Stimulated activated CD4-positive, alpha-beta T cell treated with anti-CD3 and anti-CD28 coated beads, Interleukin-4, amount 100 ng/mL, for 24 hours (primary cell): Measurements from ENCODE around the gene SP7.
"Not testable (repeated sequence)": the region's sequence is repeated elsewhere in the genome, so short reads cannot be mapped to it uniquely, and the experiment has no call there.

Experiments used
- DNase-seq: peaks from one replicate; pipeline ENCODE4 v3.0.0-alpha.2; 2020

The SP7 gene

GRCh38 chr12:53313996-53314395, 22.2 kb downstream of the SP7 start:
- DNase-seq = no peak

DNA sequence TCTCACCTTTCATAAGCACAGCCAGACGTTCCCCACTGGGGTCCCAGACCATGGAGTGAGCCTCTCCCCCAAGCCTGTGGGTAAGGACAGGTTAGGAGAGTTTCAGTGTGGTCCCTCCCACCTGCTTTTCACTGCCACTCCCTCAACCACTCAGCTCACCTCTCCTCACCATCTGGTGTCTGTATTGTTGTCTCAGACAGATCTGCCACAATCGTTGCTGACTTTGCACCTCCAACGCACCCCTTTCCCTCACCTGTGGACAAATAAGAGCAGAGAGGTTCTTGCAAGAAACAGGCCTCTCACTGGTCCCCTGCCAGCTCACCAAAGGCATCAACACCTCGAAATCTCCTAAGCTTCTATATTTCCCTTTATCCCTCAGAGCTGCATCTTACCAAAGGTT, 27.9 kb downstream of the SP7 start:
- DNase-seq = no peak

GRCh38 chr12:53306826-53307225, 29.3 kb downstream of the SP7 start:
- no peak for DNase-seq

- no peak for DNase-seq
These were observed 33.3 kb downstream of the SP7 start for GRCh38 chr12:53302903-53303302.

- peak; percentile 44 for DNase-seq
These were observed 36.0 kb downstream of the SP7 start for GRCh38 chr12:53300187-53300586.

DNA sequence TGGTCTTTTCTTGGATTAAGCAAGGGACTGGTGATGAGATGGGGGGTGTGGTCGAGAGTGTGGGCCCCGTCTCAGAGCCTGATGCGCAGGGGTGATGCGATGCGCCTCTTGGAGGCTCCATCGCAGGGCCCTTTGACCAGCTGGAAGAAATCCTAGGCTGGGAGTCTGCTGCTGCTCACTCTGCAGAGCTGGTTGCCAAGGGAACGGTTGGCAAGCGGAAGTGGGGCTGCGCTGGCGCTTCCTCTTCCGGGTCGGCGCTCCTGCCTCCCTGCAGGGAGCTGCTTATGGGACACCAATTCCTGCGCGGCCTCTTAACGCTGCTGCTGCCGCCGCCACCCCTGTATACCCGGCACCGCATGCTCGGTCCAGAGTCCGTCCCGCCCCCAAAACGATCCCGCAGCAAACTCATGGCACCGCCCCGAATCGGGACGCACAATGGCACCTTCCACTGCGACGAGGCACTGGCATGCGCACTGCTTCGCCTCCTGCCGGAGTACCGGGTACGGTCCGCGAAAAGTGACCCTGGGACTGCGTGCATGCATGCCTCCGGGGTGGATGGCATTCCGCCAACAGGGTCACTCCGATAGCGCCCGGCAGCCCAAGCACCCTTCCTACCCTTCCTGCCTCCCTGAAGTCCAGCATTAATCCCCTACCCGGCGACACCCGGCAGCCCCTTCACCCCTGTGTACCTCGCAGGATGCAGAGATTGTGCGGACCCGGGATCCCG, 36.5 kb downstream of the SP7 start, which contains the start of gene MYG1:
Gene MYG1 (plus strand): TSS at position 242 of the 727 bp plus-strand sequence. CDS start 43 bp downstream, at position 285.
- DNase-seq = peak; percentile 86

DNA sequence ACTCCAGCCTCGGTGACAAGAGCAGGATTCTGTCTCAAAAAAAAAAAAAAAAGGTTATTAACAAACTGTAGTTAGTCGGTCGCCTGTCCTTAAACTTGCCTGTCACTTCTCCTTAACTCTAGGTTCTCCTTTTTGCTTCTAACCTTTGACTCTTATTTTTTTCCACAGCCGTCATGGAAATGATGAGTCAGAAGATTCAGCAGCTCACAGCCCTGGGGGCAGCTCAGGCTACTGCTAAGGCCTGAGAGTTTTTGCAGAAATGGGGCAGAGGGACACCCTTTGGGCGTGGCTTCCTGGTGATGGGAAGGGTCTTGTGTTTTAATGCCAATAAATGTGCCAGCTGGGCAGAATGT, 37.1 kb downstream of the SP7 start:
- DNase-seq = peak; percentile 56

DNA sequence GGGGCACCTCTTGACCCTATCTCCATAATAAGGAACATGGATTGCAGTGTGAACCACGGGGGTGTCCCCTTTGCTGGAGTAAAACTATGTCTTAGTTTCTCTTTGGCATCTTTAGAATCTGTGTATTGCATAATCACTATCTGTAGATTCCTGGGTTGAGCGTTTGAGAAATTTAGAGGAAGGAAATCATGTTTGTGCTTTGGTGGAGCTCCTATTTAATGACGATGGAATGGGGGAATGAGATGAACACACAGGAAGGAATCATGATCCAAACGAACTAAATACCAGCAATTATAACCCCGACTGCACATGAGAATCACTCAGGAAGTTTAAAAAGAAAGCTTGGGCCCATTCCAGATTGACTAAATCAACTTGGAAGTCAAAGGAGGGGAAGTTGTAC, 38.0 kb downstream of the SP7 start:
- no peak for DNase-seq

- not testable (repeated sequence) for DNase-seq
These were observed 39.0 kb downstream of the SP7 start for GRCh38 chr12:53297106-53297505.

DNA sequence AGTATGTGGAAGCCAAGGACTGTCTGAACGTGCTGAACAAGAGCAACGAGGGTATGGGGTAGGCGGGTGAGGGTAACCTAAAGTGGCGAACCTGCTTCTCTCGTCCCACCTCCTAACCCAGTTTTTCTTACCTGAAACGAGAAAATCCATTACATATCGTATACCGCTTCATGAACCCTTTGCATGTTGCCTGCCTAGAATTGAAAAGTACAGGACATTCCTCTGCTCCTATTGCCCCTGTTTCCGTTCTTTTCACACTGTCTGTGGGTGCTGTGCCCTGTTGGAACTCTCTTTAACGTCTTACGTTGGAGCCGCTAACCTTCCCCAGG, 40.3 kb downstream of the SP7 start:
- no peak for DNase-seq

GRCh38 chr12:53295070-53295890, 40.9 kb downstream of the SP7 start, which contains the start of gene PFDN5:
TSS of gene PFDN5 (plus strand) at chr12:53295542. CDS start at chr12:53295568, 26 bp downstream.
- DNase-seq = peak; percentile 88

- DNase-seq = no peak
These were observed 43.7 kb downstream of the SP7 start for GRCh38 chr12:53292426-53292825.

- DNase-seq = no peak
These were observed 45.5 kb downstream of the SP7 start for GRCh38 chr12:53290661-53291060.

GRCh38 chr12:53289891-53290290, 46.3 kb downstream of the SP7 start:
- no peak for DNase-seq

GRCh38 chr12:53288322-53288721, 47.8 kb downstream of the SP7 start:
- no peak for DNase-seq

DNA sequence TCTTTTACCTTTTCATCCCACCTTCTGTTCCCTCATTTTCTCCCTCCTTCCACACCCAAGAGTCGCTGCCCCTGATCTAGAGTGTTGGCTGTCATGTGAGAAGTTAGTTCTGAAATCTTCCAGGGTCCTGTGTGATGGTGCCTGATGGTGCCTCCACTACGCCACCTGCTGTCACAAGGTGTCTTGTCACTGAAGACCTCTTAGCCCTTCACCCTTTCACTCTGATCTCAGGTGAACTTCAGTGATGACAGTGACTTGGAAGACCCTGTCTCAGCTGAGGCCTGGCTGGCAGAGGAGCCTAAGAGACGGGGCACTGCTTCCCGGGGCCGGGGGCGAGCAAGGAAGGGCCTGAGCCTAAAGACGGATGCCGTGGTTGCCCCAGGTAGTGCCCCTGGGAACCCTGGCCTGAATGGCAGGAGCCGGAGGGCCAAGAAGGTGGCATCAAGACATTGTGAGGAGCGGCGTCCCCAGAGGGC, 48.4 kb downstream of the SP7 start:
- peak; percentile 80 for DNase-seq

DNA sequence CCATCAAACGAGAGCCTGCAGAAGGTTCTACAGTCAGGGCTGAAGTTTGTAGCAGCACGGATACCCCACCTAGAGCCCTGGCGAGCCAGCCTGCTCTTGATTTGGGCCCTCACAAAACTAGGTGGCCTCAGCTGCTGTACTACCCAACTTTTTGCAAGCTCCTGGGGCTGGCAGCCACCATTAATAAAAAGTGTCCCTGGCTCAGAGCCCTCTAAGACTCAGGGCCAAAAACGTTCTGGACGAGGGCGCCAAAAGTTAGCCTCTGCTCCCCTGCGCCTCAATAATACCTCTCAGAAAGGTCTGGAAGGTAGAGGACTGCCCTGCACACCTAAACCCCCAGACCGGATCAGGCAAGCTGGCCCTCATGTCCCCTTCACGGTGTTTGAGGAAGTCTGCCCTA, 49.7 kb downstream of the SP7 start:
- no peak for DNase-seq

- no peak for DNase-seq
These were observed 56.2 kb downstream of the SP7 start for GRCh38 chr12:53279888-53280498.

GRCh38 chr12:53279283-53279869, 56.8 kb downstream of the SP7 start:
- no peak for DNase-seq

DNA sequence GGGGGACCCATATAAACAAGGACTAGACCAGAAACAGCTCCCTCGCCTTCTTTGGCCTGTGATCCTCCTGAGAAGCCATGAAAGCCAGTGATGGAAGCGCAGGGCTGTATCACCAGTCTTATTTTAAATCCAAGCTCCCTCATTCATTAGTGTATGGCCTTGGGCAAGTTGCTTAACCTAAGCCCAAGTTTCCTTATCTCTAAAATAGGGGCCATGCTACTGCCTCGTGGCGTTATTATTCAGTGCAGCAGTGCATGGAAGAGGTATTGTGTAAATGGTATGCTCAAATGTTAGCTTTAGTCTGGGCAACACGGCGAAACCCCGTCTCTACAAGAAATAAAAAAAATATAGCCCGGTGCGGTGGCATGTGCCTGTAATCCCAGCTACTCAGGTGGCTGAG, 58.2 kb downstream of the SP7 start:
- DNase-seq = no peak
